Hepatocyte (in vitro differentiated cells): Measurements from ENCODE around the gene C20orf202. TPM values are rescaled to one million over a fixed set of nuclear protein-coding genes. Genes with fewer than 3 reads are reported as not detected.
"Not testable (repeated sequence)": the region's sequence is repeated elsewhere in the genome, so short reads cannot be mapped to it uniquely, and the experiment has no call there.

Experiments
- DNase-seq: peaks from one replicate; pipeline ENCODE4 v3.0.0-alpha.2; 2016; ENCODE audit warnings: low spot score
- H2AFZ ChIP-seq: fragments of 200-600 bp; sonication (generic); 2 replicates; pipeline ENCODE4 v1.6.0; 2016; ENCODE audit warnings: antibody characterized with exemption, mild to moderate bottlenecking
- H3K27ac ChIP-seq: fragments of 200-600 bp; sonication (generic); 2 replicates; pipeline ENCODE4 v1.5.1; 2016; ENCODE audit warnings: mild to moderate bottlenecking
- H3K27me3 ChIP-seq: fragments of 200-600 bp; sonication (generic); 2 replicates; pipeline ENCODE4 v1.6.1; 2016
- H3K36me3 ChIP-seq: fragments of 200-600 bp; sonication (generic); replicated peaks from 2 replicates; pipeline ENCODE4 v1.5.1; 2016; ENCODE audit warnings: low read depth; ENCODE audit not compliant: insufficient read depth
- H3K4me1 ChIP-seq: fragments of 200-600 bp; sonication (generic); 2 replicates; pipeline ENCODE4 v1.5.1; 2016; ENCODE audit warnings: mild to moderate bottlenecking, moderate library complexity; ENCODE audit not compliant: insufficient read depth
- H3K4me2 ChIP-seq: fragments of 200-600 bp; sonication (generic); 2 replicates; pipeline ENCODE4 v1.6.0; 2016
- H3K4me3 ChIP-seq: fragments of 200-600 bp; sonication (generic); 2 replicates; pipeline ENCODE4 v1.5.1; 2016; ENCODE audit warnings: mild to moderate bottlenecking
- H3K79me2 ChIP-seq: fragments of 200-600 bp; sonication (generic); 2 replicates; pipeline ENCODE4 v1.6.0; 2017; ENCODE audit warnings: mild to moderate bottlenecking
- H3K9me2 ChIP-seq: fragments of 200-600 bp; sonication (generic); replicated peaks from 2 replicates; pipeline ENCODE4 v1.6.0; 2017; ENCODE audit warnings: mild to moderate bottlenecking; ENCODE audit not compliant: insufficient read depth
- H3K9me3 ChIP-seq: fragments of 200-600 bp; sonication (generic); 2 replicates; pipeline ENCODE4 v1.5.1; 2016; ENCODE audit warnings: low read depth, mild to moderate bottlenecking
- H4K20me1 ChIP-seq: fragments of 200-600 bp; sonication (generic); 2 replicates; pipeline ENCODE4 v1.6.0; 2016; ENCODE audit warnings: mild to moderate bottlenecking; ENCODE audit not compliant: insufficient read depth, poor library complexity, severe bottlenecking
- EZH2 ChIP-seq: fragments of 200-600 bp; sonication (generic); IDR thresholded peaks from 2 replicates; pipeline ENCODE4 v1.6.1; 2016; ENCODE audit warnings: antibody characterized with exemption, mild to moderate bottlenecking, borderline replicate concordance
- EZH2phosphoT487 ChIP-seq: fragments of 200-600 bp; sonication (generic); IDR thresholded peaks from one replicate; pipeline ENCODE4 v1.6.1; 2018; ENCODE audit warnings: antibody characterized with exemption, mild to moderate bottlenecking, low read depth, moderate library complexity; ENCODE audit not compliant: unreplicated experiment, severe bottlenecking
- WGBS: methylation state at CpG from one replicate; pipeline ENCODE4 v1.1.6; 2016; ENCODE audit warnings: low lambda C conversion rate; ENCODE audit errors: missing lambda C conversion rate; 5-methylcytosine and 5-hydroxymethylcytosine counted together
- polyA plus RNA-seq: library from polyadenylated mRNA; unstranded; fragments of >200 nt; fragmentation: Nextera tagmentation; extraction: Ambion mirVana; gene quantifications from 2 replicates; pipeline ENCODE4 v1.2.1, GENCODE V29; 2016
- total RNA-seq: library from RNA; depleted of rRNA; stranded (reverse); fragments of >200 nt; gene quantifications from 2 replicates; pipeline ENCODE4 v1.2.3, GENCODE V29; 2014
- TF ChIP-seq, protein P1 (sequence below): fragments of 200-600 bp; sonication (generic); IDR thresholded peaks from 2 replicates; pipeline ENCODE4 v1.5.1; 2016; ENCODE audit warnings: antibody characterized with exemption, mild to moderate bottlenecking; ENCODE audit not compliant: poor library complexity

The C20orf202 gene
- total and polyA plus RNA-seq, 2 experiments from 2014 or later = 0.35 to 1.6 TPM

DNA sequence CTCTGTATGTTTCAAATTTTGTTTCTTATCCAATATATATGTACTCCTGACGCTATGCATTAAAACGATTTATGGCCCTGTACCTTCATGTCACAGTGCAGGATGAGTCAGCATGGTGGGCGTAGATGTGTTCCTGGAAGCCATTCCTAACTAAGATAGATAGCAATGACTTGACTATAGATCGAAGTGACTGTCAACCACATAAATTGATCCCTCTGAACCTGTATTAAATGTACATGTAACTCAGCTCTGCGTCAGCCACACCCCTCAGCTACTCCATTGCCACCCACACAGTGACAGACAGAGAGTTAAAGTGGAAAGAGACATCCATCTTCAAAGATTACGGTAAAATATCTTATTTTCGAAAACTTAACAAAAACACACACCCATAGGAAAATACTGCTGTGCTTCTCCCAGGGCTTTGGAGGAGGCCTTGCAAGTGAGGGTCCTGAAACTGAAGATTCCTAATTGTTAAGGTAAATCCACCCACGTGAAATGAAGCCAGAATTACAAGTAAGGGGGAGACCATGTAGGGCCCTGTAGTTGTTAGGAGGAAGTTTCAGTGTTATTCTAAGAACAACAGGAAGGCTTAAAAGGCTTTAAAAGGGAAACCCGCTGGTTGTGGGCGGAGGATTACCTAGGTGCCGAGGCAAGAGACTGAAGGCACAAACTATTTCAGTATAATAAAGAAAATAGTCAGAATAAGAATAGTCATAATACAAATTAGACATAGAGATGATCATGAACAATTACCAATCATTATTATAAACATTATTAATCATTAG is 12.3 kb downstream of the C20orf202 start:
- Histone ChIP-seq H3K27me3 (no peaks in the 10 kb centered on the region), H3K79me2 (no peaks in the 10 kb centered on the region), H3K9me2 (no peaks in the 10 kb centered on the region), H2AFZ (no peak overlapping the region), H3K27ac (no peak overlapping the region), H3K9me3 (no peaks in the 10 kb centered on the region), H3K4me2 (no peak overlapping the region), H3K36me3 (no peaks in the 10 kb centered on the region), H4K20me1 (no peaks in the 10 kb centered on the region), H3K4me3 (no peak overlapping the region), H3K4me1 (no peaks in the 10 kb centered on the region)
- TF ChIP-seq, protein P1, sequence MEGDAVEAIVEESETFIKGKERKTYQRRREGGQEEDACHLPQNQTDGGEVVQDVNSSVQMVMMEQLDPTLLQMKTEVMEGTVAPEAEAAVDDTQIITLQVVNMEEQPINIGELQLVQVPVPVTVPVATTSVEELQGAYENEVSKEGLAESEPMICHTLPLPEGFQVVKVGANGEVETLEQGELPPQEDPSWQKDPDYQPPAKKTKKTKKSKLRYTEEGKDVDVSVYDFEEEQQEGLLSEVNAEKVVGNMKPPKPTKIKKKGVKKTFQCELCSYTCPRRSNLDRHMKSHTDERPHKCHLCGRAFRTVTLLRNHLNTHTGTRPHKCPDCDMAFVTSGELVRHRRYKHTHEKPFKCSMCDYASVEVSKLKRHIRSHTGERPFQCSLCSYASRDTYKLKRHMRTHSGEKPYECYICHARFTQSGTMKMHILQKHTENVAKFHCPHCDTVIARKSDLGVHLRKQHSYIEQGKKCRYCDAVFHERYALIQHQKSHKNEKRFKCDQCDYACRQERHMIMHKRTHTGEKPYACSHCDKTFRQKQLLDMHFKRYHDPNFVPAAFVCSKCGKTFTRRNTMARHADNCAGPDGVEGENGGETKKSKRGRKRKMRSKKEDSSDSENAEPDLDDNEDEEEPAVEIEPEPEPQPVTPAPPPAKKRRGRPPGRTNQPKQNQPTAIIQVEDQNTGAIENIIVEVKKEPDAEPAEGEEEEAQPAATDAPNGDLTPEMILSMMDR = no peak
- no peak for TF ChIP-seq EZH2phosphoT487
- no peak for TF ChIP-seq EZH2
- WGBS = 84% methylated on average over 11 of the region's 11 CpGs
- DNase-seq = no peak

DNA sequence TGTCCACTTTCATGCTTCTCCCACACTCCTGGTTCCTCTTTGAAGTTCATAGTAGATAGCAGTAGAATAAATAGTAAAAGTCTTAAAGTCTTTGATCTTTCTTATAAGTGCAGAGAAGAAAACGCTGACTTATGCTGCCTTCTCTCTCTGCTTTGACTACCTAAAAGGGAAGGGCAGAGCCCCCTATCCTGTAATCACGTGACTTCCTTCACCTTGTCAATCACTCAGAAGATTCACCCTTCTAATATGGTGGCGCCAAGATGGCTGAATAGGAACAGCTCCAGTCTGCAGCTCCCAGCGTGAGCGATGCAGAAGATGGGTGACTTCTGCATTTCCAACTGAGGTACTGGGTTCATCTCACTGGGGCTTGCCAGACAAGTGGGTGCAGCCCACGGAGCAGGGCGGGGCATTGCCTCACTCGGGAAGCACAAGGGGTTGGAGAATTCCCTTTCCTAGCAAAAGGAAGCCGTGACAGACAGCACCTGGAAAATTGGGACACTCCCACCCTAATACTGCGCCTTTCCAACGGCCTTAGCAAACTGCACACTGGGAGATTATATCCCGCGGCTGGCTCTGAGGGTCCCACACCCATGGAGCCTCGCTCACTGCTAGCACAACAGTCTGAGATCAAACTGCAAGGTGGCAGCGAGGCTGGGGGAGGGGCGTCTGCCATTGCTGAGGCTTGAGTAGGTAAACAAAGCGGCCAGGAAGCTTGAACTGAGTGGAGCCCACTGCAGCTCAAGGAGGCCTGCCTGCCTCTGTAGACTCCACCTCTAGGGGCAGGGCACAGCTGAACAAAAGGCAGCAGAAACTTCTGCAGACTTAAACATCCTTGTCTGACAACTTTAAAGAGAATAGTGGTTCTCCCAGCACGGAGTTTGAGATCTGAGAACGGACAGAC is 13.5 kb downstream of the C20orf202 start:
- WGBS = 78% methylated on average over 19 of the region's 19 CpGs
- not testable (repeated sequence) for H3K4me2 ChIP-seq, H3K4me3 ChIP-seq, DNase-seq, H2AFZ ChIP-seq, H3K9me2 ChIP-seq, H3K36me3 ChIP-seq, H3K27ac ChIP-seq, H4K20me1 ChIP-seq, H3K79me2 ChIP-seq, H3K4me1 ChIP-seq, H3K9me3 ChIP-seq, H3K27me3 ChIP-seq

DNA sequence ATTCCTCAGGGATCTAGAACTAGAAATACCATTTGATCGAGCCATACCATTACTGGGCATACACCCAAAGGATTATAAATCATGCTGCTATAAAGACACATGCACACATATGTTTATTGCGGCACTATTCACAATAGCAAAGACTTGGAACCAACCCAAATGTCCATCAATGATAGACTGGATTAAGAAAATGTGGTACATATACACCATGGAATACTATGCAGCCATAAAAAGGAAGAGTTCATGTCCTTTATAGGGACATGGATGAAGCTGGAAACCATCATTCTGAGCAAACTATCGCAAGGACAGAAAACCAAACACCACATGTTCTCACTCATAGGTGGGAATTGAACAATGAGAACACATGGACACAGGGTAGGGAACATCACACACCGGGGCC is 19.5 kb downstream of the C20orf202 start:
- DNase-seq, H3K27ac ChIP-seq, H3K36me3 ChIP-seq, H2AFZ ChIP-seq, H3K4me2 ChIP-seq, H3K79me2 ChIP-seq, H3K4me1 ChIP-seq, H3K9me2 ChIP-seq, H4K20me1 ChIP-seq, H3K9me3 ChIP-seq, H3K4me3 ChIP-seq: not testable (repeated sequence)
- H3K27me3 ChIP-seq = peaks cover 14% of the 10 kb centered on the region
- 91% methylated on average over 3 of the region's 4 CpGs for WGBS

DNA sequence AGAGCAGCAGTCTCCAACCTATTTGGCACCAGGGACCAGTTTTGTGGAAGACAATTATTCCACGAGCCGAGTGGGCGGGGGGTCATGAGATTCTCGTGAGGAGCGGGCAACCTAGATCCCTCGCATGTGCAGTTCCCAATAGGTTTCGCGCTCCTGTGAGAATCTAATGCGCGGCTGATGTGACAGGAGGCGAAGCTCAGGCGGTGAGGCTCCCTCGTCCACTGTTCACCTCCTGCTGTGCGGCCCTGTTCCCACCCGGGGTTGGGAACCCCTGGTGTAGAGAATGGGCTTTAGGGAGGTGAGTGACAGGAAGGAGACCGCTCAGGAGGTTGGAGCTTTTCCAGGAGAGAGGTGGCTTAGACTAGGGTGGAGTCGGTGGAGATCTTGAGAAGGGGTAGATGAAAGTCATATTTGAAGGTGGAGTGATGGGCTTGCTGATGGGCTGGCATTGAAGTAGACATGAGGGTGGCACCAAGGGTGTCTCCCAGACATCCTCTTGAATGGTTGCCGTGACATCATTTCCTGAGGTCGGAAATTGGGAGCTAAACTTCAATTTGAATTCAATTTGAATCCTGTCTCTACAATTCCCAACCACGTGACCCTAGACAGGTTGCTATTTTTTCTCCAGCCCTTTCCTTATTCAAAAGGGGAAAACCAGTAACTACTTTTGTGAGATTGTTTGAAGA is 21.1 kb downstream of the C20orf202 start:
- WGBS = 95% methylated on average over 20 of the region's 20 CpGs
- H3K27me3 ChIP-seq = peaks cover 25% of the 10 kb centered on the region

More for the DNA sequence above, 21.1 kb downstream of the C20orf202 start:
- Histone ChIP-seq H3K4me2 (no peak overlapping the region), H4K20me1 (no peaks in the 10 kb centered on the region), H3K4me1 (peaks cover 7% of the 10 kb centered on the region), H3K9me2 (no peaks in the 10 kb centered on the region), H3K4me3 (no peak overlapping the region), H2AFZ (no peak overlapping the region), H3K79me2 (no peaks in the 10 kb centered on the region), H3K9me3 (no peaks in the 10 kb centered on the region), H3K36me3 (no peaks in the 10 kb centered on the region), H3K27ac (no peak overlapping the region)
- no peak for TF ChIP-seq EZH2
- TF ChIP-seq, protein P1 = no peak
- no peak for TF ChIP-seq EZH2phosphoT487
- no peak for DNase-seq
